ENCODE data around the gene KDSR.

GRCh38 chr18:63297687-63298399 lies 69.2 kb downstream of the KDSR start:
- TF ChIP-seq CTCF (IDR thresholded peaks at IDR 0.05 in 4 of 5, conservative IDR thresholded peaks at IDR 0.05 in 1 of 5) (no peak), POLR2A (IDR thresholded peaks at IDR 0.05) (no peak)

Data from gastrocnemius medialis (tissue), 4 donors.